Retinal pigment epithelial cell (primary cell): ENCODE data around the gene ZNF518A.

Experiments
- DNase-seq: peaks from one replicate; pipeline ENCODE4 v3.0.0-alpha.2; 2010; ENCODE audit warnings: low read depth
- H3K4me3 ChIP-seq: 2 replicates; pipeline ENCODE4 v1.5.1; 2011; ENCODE audit warnings: mild to moderate bottlenecking, low read length, control low read depth, moderate library complexity
- TF ChIP-seq, protein P1 (sequence below): conservative IDR thresholded peaks from 2 replicates; pipeline ENCODE4 v1.5.1; 2011; ENCODE audit warnings: low read depth, low read length, control low read depth, inconsistent platforms

The ZNF518A gene

DNA sequence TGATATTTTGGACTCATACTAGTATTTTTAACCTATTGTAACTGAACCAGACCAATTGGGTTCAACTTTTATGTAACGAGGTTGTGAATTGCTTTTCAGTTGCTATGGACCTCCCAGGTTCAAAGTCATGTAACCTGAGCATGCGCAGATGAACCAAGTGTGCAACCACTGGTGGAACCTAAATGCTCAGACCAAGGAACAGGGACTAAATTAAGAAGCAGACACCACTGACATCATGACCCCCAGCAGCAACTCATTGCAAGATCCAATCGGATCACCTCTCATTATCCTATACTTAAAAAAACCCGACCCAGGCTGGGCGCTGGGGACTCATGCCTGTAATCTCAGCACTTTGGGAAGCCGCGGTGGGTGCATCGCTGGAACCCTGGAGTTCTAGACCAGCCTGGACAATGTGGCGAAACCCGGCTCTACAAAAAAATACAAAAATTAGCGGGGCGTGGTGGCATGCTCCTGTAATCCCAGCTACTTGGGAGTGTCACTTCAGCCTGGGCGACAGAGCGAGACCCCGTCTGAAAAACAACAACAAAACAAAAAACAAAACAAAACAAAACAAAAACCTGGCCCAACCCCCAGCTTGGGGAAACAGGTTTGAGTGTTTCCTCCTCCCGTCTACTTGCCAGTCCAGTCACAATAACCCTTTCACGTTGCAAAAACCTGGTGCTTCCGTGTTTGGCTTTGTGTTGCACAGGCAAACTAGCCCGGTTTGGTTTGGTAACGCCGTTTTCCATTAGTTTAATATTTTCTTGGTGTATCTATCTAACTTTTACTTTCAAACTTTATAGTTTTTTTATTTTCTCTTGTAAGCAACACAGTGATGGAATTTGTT, 11.3 kb upstream of the ZNF518A start:
- DNase-seq: no peak
- no peak overlapping the region for H3K4me3 ChIP-seq
- TF ChIP-seq, protein P1, sequence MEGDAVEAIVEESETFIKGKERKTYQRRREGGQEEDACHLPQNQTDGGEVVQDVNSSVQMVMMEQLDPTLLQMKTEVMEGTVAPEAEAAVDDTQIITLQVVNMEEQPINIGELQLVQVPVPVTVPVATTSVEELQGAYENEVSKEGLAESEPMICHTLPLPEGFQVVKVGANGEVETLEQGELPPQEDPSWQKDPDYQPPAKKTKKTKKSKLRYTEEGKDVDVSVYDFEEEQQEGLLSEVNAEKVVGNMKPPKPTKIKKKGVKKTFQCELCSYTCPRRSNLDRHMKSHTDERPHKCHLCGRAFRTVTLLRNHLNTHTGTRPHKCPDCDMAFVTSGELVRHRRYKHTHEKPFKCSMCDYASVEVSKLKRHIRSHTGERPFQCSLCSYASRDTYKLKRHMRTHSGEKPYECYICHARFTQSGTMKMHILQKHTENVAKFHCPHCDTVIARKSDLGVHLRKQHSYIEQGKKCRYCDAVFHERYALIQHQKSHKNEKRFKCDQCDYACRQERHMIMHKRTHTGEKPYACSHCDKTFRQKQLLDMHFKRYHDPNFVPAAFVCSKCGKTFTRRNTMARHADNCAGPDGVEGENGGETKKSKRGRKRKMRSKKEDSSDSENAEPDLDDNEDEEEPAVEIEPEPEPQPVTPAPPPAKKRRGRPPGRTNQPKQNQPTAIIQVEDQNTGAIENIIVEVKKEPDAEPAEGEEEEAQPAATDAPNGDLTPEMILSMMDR: no peak

DNA sequence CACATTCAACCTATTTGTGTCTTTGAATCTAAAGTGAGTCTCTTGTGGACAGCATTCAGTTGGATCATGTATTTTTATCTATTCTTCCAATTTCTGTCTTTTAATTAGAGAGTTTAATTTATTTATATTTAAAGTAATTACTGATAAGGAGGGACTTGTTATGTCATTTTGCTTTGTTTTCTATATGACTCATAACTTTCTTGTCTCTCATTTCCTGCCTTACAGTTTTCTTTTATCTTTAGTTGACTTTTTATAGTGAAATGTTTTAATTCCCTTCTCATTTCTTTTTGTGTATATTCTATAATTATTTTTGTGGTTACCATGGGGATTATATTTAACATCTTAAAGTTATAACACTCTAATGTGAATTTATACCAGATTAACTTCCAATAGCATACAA, 7.3 kb upstream of the ZNF518A start:
- TF ChIP-seq, protein P1: no peak
- no peak for DNase-seq
- H3K4me3 ChIP-seq: no peak overlapping the region

DNA sequence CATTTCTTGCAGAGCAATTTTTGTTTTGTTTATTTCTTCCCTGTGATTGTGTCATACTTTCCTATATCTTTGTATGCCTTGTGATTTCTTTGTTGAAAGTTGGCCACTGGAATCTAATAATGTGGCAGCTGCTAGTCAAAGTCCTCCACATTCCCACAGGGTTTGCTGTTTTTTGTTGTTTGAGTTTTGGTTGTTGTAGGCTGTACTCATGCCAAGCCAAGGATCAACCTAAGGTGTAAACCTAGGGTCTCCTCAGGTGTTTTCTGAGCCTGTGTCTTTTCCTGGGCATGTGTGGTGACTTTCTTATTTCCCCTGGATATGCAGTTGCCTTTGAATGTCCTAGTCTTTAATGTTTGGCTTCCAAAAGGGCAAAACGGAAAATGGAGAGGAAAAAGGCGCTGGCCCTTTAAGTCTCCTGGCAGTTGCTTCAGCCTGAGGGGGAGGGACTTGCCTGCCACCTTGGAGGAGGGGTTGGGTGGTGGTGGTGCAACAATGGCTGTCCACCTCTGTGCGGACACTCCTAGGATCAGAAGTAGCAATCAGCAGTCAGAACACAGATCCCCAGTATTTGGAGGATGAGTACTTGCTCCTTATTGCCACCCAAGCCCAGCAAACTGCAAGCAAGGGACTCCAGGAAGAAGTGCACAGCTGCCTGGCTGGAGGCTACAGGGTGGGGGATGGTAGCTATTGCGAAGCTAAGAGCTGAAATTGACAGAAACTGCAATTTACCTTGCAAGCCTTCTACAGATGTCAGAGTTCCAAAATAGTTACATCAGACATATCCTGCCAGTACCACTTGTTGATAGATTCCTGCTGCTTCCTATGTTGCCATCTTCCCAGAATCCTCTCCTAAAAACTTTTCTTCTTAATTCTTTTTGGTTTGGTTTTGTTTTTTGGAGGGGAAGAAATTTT, 5.6 kb upstream of the ZNF518A start:
- no peak for DNase-seq
- peak overlapping the region; percentile 55 for H3K4me3 ChIP-seq
- TF ChIP-seq, protein P1: no peak

DNA sequence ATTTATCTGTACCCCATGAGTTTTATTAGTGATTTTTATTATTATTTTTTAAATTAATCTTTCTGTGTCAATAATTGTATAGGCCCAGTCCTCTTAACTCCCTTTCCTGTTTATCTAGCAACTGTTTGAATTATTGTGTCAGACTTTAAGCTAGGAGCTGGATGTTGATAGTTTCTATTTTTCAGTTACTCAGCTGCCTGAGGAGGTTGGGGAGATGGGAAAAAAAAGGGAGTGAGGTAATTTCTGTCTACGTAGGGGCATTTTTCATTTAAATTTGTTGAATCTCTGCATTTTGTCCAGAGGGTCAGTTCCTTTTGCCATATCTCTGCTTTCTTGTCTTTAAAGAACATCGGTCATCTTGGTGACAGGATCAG, 5.0 kb upstream of the ZNF518A start:
- H3K4me3 ChIP-seq: peak overlapping the region; percentile 55
- no peak for DNase-seq
- TF ChIP-seq, protein P1: no peak

- TF ChIP-seq, protein P1: no peak
- H3K4me3 ChIP-seq: peak overlapping the region; percentile 87
- DNase-seq: peak; percentile 52
Measured at GRCh38 chr10:96130326-96130995, 364 bp downstream of the ZNF518A start.

DNA sequence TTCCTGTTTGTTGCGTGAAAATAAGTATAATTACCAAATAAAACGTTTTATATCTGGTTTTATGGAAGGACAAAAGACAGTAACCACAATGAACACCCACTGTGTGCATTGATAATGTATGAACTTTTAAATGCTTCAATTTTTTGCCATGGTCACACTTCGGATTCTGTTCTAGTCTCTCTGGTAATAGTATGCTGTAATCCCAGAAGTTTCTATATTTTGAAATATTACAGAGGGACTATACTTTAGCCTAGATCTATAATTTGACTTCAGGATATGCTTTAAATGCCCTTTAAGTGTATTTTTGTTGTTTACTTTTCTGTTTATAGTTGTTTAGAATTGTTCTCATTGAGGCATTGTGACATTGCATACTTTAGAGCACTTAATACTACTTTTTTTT, 1.5 kb downstream of the ZNF518A start:
- no peak overlapping the region for H3K4me3 ChIP-seq
- TF ChIP-seq, protein P1: no peak
- DNase-seq: no peak
